Motor neuron (in vitro differentiated cells): ENCODE measurements around the gene TBXAS1. TPM values are rescaled to one million over a fixed set of nuclear protein-coding genes. Genes with fewer than 3 reads are reported as not detected.

Experiments
- ATAC-seq, 8 experiments: fragments of 200-7000 bp; cut with Tn5 transposase; replicated peaks in 6 of 8; 2 replicates each; pipeline ENCODE4 v1.8.0; 2021; ENCODE audit warnings: mild to moderate bottlenecking in 8 of 8, moderate library complexity in 8 of 8
- H3K27ac ChIP-seq, 2 donors: fragments of 250-450 bp; sonication (Bioruptor Pico); 2 replicates each; pipeline ENCODE4 v1.9.0; 2021; ENCODE audit warnings: antibody characterized with exemption in 2 of 2, mild to moderate bottlenecking in 2 of 2, moderate library complexity in 1 of 2
- H3K4me1 ChIP-seq, 2 donors: fragments of 250-450 bp; sonication (Bioruptor Pico); replicated peaks in 1 of 2; 2 replicates each; pipeline ENCODE4 v1.6.1; 2021; ENCODE audit warnings: antibody characterized with exemption in 2 of 2, mild to moderate bottlenecking in 2 of 2, moderate library complexity in 1 of 2
- H3K4me3 ChIP-seq, 5 donors: fragments of 250-450 bp; sonication (Bioruptor Pico); 2 replicates each; pipeline ENCODE4 v1.9.0; 2021; ENCODE audit warnings: antibody characterized with exemption in 5 of 5, mild to moderate bottlenecking in 5 of 5, moderate library complexity in 4 of 5
- WGBS, 10 experiments: fragments of 450-650 bp; shearing (Covaris generic); methylation state at CpG; one replicate each; pipeline ENCODE4 v1.0.0; 2022; 5-methylcytosine and 5-hydroxymethylcytosine counted together
- in situ Hi-C, 9 experiments: fragments of 400-800 bp; cut with MboI; loops; one replicate each; pipeline ENCODE4 v1.15.0; 2021; ENCODE audit warnings: low sequenced_read_pairs in 9 of 9, low pct_unique_long_range_greater_than_20kb in 2 of 9; ENCODE audit not compliant: unreplicated experiment in 9 of 9
- total RNA-seq, 8 experiments: library from RNA; unstranded; fragments of 300-600 nt; gene quantifications; 2 replicates each; pipeline versions ENCODE4 v1.2.3 to v1.2.4, GENCODE V29; 2022

TBXAS1 gene
- total RNA-seq, 8 experiments from 2014 or later: 0.31 to 2.5 (median 0.46) TPM

DNA sequence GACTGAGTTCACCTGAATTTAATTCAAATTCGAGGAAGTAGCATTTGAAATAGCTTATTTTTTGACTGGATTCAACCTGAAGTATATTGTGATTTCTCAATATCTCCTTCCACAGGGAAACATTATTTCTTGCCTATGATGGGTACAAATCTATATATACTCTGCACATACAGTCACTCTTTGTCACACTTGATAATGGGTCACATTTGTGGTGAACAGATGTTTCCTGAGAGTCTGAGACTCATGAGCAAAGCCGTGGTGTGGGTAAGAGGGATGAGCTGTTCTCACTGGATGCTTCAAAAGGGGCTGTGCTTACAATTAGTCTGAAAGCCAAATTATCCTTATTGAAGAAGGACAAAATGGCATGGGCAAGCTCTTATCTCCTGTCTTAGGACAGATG lies 18.0 kb upstream of the TBXAS1 start:
- 11 to 80% (median 30%) methylated on average over 1 to 2 of the region's 2 CpGs; no CpG with 5 or more reads in 2 of the 10 experiments for WGBS, 10 experiments
- no peak for ATAC-seq
- Histone ChIP-seq H3K4me1 (no peaks in the 10 kb centered on the region), H3K27ac (no peak overlapping the region), H3K4me3 (no peak overlapping the region)
- in situ Hi-C loops: no loop called here

DNA sequence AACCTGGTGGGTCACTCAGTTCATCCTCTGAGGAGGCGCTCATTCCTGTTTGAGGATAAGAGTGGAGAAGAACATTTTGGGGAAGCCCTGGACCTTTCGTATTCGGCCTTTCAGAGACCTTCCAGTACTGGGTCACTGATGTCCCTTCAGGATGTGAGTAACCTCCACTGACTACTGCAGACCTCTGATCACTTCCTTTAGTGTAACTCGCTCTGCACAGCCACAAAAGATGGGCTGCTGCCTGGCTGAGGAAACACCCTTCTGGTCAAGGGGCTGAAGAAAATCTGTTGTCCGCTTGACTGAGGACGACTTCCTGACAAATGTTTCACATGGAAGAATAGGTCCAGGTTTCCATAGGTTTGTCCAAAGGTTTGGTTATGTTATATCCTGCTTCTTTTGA lies 15.9 kb upstream of the TBXAS1 start:
- ATAC-seq: no peak
- no peak overlapping the region for H3K4me3 ChIP-seq
- in situ Hi-C loops: no loop called here
- H3K27ac ChIP-seq: no peak overlapping the region
- no peaks in the 10 kb centered on the region for H3K4me1 ChIP-seq
- WGBS, 10 experiments: 72 to 100% (median 89%) methylated on average over 1 to 6 of the region's 6 CpGs; no CpG with 5 or more reads in 2 of the 10 experiments

DNA sequence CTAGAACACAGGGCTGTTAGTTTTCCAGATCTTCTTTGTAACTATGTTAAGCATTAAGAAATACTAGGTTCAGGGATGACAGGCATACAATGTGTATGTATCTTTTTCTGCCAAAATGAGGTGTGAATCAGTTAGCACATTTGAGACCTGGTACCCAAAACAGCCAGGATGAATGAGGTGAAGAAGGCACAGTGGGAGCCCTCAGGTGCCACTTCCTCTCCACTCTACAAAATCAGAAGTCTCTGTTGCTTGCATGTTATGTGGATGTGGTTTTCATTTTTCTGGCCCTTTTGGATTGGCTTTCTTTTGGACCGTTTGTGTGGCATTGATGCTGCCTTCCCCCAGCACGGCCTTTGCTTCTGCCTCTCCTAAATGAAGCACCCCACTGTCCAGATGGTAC lies 15.4 kb upstream of the TBXAS1 start:
- no peak overlapping the region for H3K27ac ChIP-seq
- no peak for ATAC-seq
- in situ Hi-C loops: no loop called here
- no peaks in the 10 kb centered on the region for H3K4me1 ChIP-seq
- WGBS, 10 experiments: 40 to 83% (median 67%) methylated on average over 1 to 2 of the region's 2 CpGs; no CpG with 5 or more reads in 3 of the 10 experiments
- H3K4me3 ChIP-seq: no peak overlapping the region

DNA sequence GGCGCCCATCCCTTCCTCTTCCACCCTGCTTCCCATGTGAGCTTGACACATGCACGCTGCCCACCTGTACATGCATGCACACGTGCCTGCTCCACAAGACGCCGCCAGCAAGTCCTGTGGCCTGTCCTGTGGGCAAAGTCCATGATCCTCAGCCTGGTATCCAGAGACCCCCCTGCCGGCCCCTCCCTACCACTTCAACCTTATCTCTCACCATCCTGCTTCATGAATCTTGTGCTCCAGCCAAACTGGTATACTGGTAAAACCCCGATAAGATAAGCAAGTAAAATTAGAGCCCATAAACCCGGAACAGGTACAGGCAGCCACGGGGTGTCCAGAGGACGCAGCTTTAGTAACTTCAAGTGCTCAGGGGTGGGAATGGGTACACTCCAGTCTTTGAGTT lies 11.8 kb upstream of the TBXAS1 start:
- 22 to 89% (median 40%) methylated on average over 1 to 8 of the region's 10 CpGs; no CpG with 5 or more reads in 3 of the 10 experiments for WGBS, 10 experiments
- ATAC-seq: no peak

DNA sequence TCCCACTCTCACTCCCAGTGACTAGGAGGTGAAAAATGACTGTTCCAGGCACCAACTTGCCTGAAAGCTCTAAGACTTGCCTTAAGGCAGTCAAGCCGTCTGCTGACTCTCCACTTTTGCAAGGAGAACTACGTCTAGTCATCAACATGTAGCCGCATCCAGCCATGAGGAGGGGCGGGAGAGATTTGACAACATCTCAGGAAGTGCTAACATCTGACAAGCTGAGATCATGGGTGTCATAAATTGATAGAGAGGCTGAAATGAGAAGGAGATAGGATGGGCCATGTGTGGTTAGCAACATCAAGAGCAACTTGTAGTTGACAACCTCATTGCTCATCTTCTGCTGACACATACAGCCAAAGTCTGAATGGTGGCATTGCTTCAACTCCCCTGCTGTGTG lies 9.0 kb upstream of the TBXAS1 start:
- in situ Hi-C loops: no loop called here
- no peak for ATAC-seq
- Histone ChIP-seq H3K4me1 (no peaks in the 10 kb centered on the region), H3K4me3 (no peak overlapping the region), H3K27ac (no peak overlapping the region)
- 0 to 93% (median 80%) methylated on average over 1 to 4 of the region's 4 CpGs; no CpG with 5 or more reads in 5 of the 10 experiments for WGBS, 10 experiments

More for the DNA sequence above, 11.8 kb upstream of the TBXAS1 start:
- Histone ChIP-seq H3K4me3 (no peak overlapping the region), H3K27ac (no peak overlapping the region), H3K4me1 (no peaks in the 10 kb centered on the region)
- in situ Hi-C loops: no loop called here

DNA sequence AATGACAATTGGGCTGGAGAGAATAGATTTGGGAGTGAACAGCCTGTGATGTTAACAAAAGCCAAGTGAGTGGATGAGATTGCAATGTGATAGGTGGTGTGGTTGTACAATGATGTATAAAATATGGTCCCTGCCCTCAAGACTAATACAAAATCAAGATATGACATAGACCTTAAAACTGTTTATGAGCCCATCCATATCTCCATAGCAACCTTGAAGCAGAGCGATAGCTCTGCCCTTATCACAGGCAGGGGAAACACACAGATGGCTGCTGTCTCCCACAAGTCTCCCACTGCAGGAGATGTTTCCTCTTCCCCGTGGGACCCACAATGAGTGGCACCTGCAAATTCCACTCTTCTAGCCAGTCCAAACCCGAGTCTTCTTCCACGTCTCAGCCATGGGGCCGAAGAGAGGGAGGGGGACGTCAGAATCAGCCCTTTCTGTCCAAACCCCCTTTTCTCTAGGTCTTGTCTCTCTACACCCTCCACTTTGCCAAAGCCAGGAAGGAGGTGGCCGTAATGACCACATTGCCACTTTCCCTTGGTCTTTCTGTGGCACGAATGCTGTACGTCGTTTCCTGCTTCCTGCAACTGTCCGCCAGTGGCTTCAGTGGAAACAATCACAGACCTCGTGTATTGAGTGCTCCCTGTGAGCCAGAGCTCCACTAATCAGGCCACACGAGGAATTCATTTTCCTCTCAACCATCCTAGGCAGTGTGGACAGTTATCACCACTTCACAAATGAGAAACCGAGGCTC lies 7.5 kb upstream of the TBXAS1 start:
- H3K27ac ChIP-seq: no peak overlapping the region
- no peaks in the 10 kb centered on the region for H3K4me1 ChIP-seq
- ATAC-seq: no peak
- in situ Hi-C loops: no loop called here
- WGBS, 10 experiments: 0 to 100% (median 50%) methylated on average over 1 to 12 of the region's 14 CpGs; no CpG with 5 or more reads in 1 of the 10 experiments
- no peak overlapping the region for H3K4me3 ChIP-seq

DNA sequence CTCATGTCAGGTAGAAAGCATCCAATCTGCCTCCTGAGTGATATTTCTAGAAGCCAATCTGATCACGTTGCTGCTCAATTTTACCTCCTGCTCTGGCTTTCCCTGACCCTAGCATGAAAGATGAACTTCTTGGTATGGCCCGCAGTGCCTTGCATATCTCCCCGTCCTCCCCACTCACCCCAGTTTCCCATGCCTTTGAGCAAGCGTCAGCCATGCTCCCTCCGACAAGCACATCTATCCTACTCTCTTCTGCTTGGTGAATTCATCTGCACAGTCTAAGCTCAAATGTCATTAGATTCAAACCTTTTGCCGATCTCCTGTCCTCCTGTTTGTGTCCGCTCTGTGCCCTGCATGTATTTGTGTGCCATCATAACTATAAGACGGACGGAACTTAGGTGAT lies 6.2 kb upstream of the TBXAS1 start:
- no peak for ATAC-seq
- 70 to 100% (median 87%) methylated on average over 1 to 5 of the region's 9 CpGs; no CpG with 5 or more reads in 2 of the 10 experiments for WGBS, 10 experiments
- Histone ChIP-seq H3K4me1 (no peaks in the 10 kb centered on the region), H3K4me3 (no peak overlapping the region), H3K27ac (no peak overlapping the region)
- in situ Hi-C loops: no loop called here

DNA sequence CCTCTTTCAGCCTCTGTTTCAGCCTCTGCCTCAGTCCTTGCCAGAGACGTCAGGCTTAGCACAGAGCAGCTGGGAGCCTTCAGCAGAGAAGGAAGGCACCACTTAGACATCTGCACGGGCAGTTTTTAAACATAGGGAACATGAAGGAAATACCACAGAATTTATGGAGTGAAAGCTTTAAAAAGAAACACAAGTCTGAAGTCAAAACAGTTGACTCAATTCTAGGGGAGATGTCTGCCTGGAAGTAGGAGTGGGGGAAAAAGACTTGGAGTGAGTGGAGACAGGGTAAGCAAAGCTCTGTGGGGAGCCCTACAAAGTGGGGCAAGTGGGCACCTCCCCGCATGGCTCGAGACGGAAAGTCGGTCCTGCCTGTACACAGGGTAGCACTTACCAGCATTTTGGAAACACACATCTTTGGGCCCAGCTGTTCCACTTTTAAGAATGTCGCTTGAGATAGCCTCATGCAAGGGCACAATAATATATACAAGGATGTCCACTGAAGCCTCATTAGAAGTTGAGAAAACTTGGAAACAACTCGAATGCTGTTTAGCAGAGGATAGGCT lies 5.0 kb upstream of the TBXAS1 start:
- no peak for ATAC-seq
- Histone ChIP-seq H3K4me1 (no peaks in the 10 kb centered on the region), H3K4me3 (no peak overlapping the region), H3K27ac (no peak overlapping the region)
- 2 to 92% (median 70%) methylated on average over 1 to 7 of the region's 8 CpGs for WGBS, 10 experiments
- in situ Hi-C loops: no loop called here

DNA sequence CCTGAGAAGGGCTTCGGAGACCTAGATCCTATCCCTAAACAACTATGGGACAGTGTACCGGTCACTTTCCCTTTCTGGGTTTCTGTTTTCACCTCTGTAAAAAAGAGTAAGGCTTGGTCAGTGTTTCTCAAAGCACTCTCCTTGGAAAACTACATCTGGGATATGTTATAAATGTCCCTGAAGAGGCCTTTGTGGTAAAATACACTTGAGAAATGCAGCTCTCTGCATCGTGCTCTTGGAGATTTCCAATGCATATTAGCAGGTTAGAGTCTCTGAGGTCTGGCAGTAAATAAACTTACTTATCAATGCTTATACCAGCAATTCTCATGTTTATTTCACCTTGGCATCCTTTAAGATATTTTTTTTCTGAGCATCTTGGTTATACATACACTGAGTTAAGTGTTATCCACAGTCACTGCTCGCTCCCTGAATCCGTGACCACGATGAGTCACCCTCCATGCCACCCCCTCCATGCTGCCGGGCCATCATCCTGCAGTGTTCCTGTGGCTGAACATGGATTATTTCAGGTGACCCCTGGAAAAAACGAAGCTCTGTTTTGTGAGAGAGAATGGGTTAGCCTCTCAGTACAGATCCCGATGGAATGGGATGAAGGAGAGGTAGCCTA lies 3.3 kb upstream of the TBXAS1 start:
- 18 to 100% (median 74%) methylated on average over 1 to 7 of the region's 9 CpGs for WGBS, 10 experiments
- H3K27ac ChIP-seq: no peak overlapping the region
- peak in 4 of 8 experiments; percentile 41 to 87 (median 60) for ATAC-seq
- in situ Hi-C loops: no loop called here
- no peak overlapping the region for H3K4me3 ChIP-seq
- H3K4me1 ChIP-seq: peaks cover 2 to 6% of the 10 kb centered on the region in 2 donors

DNA sequence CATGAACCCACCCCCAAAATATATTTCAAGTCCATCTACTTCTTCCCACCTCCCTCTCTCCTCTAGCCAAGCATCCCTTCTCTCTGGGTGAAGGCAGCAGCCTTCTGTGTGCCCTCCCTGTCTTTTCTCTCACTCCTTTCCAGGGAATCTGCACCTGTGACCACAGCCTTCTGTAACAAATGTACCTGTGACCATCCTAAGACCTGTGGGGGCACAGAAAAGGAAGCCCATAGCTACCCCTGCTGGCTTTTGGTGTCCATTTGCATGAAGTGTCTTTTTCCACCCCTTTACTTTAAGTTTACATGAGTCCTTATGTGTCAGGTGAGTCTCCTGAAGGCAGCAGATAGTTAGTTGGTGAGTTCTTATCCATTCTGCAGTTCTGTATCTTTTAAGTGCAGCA lies 2.0 kb upstream of the TBXAS1 start:
- H3K4me1 ChIP-seq: peaks cover 2 to 6% of the 10 kb centered on the region in 2 donors
- no peak for ATAC-seq
- in situ Hi-C loops: no loop called here
- H3K27ac ChIP-seq: no peak overlapping the region
- H3K4me3 ChIP-seq: no peak overlapping the region

DNA sequence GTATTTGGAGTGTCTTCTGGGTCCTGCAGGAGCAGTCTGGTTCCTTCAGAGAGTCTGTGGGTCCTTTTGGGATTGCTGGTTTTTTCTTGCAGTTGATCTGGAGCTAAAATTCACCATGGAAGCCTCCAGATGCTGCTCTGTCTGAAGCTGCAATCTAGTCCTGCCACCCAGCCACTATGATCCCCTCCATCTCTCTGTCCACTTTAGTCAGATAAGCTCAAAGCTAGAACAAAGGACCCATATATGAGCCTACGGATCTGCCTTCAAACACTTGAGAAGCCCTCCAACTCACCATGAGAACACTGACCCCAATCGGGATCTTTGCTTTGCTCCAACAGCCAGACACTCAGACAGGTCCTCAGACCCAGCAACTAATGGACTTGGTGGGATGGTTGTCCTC lies 618 bp upstream of the TBXAS1 start:
- H3K27ac ChIP-seq: no peak overlapping the region
- WGBS, 10 experiments: 30 to 94% (median 65%) methylated on average over 1 to 2 of the region's 2 CpGs; no CpG with 5 or more reads in 6 of the 10 experiments
- H3K4me3 ChIP-seq: no peak overlapping the region
- in situ Hi-C loops: no loop called here
- H3K4me1 ChIP-seq: peaks cover 2 to 6% of the 10 kb centered on the region in 2 donors
- ATAC-seq: no peak

DNA sequence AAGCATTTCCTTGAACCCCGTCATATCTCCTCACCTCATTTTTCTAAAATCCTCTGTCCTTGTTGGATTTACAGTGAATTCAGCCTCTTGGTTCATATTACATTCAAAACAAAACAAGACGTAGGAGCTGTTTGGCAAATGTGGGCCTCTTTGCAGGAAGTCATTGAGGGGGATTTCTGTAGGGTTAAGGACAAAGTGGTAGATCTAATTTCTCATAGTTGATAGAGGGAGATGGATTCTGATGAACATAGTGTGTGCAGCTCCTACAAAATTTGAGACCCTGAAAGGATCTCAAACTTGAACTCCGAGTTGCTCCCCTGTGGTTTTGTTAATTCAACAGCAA lies 682 bp downstream of the TBXAS1 start:
- H3K4me3 ChIP-seq: no peak overlapping the region
- ATAC-seq: no peak
- 20 to 77% (median 65%) methylated on average over 1 to 3 of the region's 3 CpGs; no CpG with 5 or more reads in 3 of the 10 experiments for WGBS, 10 experiments
- in situ Hi-C loops: no loop called here
- H3K27ac ChIP-seq: no peak overlapping the region
- peaks cover 2 to 6% of the 10 kb centered on the region in 2 donors for H3K4me1 ChIP-seq

DNA sequence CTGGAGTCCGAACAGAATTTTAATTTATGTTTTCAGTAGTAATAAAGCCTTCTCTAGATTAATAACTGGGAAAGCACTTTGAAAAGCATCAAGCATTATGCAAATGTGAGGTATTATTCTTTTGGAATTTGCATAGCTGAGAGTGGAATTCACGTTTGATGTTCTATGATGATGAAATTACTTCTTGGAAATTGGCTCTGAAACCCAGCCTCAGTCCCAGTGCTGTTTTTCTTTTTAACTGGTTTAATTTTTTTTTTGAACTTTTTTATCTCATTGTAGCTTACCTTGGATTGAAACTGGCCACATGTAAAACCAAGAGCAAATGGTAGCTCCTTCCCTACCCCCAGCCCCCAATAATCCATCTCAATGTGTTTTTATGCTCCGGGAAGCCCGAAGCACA lies 1.2 kb downstream of the TBXAS1 start:
- Histone ChIP-seq H3K4me1 (peaks cover 2 to 6% of the 10 kb centered on the region in 2 donors), H3K4me3 (no peak overlapping the region), H3K27ac (no peak overlapping the region)
- peak in 1 of 8 experiments; percentile 62 for ATAC-seq
- in situ Hi-C loops: no loop called here
- WGBS, 10 experiments: 46 to 95% (median 65%) methylated on average over 3 to 4 of the region's 4 CpGs
